GM19328 (cell line): ENCODE data around the gene NXF1.
A peak's percentile ranks its signal among the peaks of the same experiment; 100 is the strongest.
"Not testable (repeated sequence)": the region's sequence is repeated elsewhere in the genome, so short reads cannot be mapped to it uniquely, and the experiment has no call there.

Experiments used
- ATAC-seq: cut with Tn5 transposase; IDR thresholded peaks from one replicate; pipeline ENCODE4 v1.9.1; 2021; ENCODE audit warnings: mild to moderate bottlenecking, moderate library complexity; ENCODE audit not compliant: unreplicated experiment

Gene NXF1

DNA sequence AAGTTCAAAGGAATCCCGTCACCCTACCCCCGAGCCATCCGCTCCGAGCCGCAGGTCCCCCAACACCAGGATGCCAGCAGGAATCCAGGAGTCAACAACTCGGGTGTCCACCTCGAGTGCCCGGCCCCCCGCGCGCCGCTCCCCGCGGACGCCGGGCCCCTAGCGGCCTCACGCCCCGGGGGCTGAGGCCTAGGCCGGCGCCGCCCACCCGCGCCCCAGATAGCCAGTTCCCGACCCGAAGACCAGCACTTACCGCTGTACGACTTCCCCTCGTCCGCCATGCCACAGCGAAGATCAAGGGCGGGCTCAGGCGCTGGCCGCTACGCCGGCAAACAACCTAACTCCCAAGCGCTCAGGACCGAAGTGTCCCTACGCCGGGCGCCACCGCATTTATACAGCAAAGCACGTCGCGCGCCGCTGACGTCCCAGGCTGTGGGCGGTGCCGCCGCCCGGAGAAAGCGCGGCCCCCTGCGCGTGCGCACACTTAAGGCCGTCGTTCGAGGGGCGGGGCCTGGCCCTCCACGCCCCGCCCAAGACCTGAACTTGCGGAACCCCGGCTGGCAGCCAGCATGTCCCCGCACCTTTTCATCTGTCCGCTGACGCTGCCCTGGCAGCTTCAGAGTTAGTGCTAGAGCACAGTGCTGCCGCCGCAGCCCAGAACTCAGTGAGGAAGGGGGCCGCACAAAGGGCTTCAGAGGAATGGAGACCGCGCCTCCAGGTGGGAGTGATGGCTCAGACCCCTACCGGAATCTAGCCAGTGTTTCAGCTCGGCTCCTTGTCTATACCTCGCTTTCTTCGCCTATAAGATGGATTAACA, at the start of gene NXF1:
Gene NXF1 (minus strand): TSS at position 365 of the 817 bp plus-strand sequence. CDS start 84 bp downstream, at position 281.
- ATAC-seq = peak; percentile 80

DNA sequence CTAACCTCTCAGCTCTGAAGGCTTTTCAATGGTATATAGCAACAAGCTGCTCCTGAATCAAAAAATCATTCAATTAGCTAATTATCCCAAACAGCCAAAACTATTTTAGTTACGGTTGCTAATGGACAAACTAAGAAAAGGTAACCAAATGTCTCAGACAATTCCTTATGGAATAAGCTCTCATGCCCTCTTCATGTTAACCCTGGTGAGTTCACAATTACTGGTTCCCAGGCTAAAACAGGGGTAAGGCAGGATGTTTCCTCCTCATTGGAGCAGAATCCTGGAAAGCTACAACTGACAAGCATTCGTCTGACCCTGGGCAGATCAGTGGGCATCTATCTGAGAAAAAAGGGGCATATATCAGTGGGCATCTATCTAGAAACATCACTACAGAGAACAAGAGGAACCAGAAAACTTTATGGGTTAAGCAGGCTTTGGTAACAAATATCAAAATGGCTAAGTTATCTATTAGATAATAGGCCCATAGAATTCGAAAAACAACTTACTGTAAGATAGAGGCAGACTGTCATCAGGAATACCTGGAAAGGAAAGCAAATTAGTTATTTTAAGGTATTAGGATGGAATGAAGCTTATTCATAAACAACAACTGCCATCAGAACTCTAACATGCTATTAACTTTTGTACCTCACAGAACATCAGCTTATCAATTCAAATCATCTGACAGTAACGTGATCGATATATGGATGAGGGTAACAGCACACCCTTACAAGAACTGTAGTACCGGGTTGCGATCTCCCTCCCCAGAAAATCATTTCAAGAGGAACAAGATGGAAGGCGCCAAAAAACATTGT, 49.0 kb upstream of the NXF1 start:
- no peak for ATAC-seq

DNA sequence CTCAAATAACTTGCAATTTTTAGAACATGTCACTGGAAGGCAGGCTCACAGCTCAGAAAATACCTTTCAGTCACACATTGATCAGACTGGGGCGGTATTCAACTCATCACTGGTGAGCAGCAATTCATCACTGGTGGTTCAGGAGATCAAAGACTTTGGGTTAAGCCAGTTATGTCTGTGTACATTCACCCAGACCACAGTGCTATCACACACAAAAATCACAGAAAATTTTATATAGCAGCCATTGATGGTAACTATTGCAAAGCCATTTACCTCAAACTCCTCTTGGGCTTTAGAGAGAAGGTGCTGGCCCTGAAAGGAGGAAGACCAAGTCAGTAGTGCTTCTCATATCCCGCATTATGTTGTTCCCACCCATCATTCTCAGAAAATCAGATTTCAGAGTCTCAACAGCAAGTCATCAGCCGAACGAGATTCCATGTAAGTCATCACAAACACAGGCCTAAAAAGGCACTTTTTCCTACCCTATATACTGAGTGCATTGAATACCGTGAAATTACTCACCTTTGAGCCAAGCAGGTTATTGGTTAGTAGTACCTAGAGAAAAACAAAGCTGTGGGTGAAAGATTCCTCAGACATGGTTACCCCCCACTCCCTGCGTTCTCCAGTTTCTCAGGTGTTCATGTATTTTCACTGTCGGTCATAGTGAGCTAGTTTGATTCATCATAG, 48.2 kb upstream of the NXF1 start:
- no peak for ATAC-seq

DNA sequence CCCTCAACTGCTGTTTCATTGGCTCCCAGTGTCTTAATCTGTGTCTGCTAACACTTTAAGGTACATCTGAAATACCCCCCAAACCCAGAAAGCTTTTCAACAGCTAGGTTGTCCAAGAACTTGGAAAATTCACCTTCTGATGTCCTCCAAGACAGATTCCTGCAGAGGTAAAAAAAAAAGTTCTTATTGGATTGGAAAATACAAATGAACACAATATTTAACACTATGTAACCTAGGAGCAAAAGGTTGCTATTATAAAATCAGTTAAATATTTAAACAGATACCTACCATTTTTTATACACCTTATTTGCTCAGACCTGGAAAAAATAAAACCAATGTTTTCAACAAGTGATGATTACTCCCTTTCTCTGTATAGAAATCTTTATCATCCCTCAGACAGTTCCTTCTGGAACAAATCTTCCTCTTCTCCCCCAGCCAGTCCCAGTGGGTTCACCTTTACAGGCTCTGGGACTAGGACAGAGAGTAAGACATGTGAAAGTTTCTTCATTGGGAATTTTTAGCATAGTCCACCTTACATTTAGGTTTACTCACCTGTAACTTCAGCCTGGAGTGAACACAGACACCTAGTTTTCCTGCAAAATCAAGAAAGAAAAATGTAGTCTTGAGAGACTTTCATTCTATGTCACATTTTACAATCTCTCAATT, 47.4 kb upstream of the NXF1 start:
- ATAC-seq = no peak

DNA sequence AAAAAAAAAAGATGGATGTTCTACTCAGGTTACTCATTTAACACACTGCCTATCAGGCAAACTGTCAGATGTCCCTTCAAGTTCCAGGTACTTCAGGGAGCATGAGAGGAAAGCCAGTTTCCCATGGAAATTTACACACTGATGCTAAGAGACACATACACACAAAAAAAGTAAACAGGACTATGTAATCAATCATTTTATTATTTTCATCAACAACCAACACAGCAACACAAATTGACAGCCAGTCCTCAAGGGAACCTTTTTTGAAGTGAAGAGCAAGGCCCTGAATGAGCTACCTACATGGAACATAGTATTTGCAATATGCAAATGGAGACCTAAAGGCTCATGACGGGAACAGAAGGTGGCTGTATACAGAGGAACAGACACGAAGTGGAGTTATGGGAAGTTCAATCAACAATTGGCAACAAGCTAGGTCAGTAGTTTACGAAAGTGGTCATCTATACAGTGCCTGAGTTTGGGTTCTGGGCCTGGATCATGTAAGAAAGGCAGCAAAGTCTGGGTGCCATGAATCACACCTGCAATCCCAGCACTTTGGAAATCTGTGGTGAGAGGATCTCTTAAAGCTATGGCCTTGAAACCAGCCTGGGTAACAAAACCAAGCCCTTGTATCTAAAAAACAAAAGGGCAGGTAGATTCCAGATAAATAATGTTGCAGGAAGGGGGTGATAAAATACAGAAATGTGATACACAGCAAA, 46.7 kb upstream of the NXF1 start:
- no peak for ATAC-seq

DNA sequence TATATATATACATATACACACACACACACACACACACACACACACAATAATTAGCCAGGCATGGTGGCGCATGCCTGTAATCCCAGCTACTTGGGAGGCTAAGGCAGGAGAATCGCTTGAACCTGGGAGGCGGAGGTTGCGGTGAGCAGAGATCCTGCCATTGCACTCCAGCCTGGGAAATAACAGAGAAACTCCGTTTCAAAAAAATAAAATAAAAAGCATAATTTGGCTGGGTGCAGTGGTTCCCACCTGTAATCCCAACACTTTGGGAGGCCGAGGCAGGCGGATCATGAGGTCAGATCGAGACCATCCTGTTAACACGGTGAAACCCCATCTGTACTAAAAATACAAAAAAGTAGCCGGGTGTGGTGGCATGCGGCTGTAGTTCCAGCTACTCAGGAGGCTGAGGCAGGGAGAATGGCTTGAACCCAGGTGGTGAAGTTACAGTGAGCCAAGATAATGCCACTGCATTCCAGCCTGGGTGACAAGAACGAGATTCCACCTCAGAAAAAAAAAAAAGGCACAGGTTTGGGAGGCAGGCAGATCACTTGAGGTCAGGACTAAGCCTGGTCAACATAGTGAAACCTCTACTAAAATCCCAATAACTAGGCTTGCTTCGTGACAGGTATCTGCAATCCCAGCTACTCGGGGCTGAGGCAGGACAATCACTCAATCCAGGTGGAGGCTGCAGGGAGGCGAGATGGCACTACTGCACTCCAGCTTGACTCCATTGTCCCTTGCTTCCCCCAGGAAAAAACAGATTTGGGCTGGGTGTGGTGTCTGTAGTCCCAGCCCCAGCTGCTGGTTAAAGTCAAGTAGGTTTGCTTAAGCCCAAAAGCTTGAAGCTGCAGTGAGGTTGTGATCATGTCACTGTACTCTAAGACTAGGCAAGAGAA, 45.9 kb upstream of the NXF1 start:
- no peak for ATAC-seq

DNA sequence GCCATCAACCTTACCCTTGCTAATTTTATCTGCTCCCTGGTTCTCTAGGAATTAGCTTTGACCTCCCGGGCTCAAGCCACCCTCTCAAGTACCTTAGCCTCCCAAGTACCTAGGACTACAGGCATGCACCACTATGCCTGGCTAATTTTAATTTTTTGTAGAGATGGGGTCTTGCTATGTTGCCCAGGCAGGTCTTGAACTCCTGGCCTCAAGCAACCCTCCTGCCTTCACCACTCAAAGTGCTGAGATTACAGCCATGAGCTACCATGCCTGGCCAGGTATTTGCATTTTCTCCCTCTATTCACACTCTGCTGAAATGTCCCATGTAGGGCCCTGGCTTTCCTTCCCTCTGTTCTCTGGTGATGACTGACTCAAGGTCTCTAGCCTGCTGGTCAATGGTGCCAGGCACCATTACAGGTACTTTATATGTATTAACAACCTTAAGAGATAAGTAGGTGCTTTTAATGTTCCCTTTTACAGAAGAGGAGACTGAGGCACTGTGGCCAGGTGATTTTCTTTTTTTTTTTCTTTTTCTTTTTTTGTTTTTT, 42.6 kb upstream of the NXF1 start:
- no peak for ATAC-seq

DNA sequence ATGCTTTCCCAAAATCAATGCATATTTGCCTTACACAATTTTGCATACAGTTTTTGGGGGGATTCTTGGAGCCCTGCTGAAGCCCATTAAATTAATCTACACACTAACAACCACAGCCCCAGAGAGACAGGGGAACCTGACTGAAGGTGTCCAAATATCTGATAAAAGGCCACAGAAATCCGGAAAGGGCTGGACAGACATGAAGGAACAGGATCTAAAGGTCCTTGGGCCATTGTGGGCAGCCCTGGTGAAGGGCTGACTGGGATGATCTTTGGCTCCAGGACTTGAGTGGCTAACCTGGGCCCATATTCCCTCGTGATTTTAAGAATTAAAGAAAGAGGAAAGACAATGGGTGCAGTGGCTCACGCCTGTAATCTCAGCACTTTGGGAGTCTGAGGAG, 40.9 kb upstream of the NXF1 start:
- ATAC-seq = no peak

DNA sequence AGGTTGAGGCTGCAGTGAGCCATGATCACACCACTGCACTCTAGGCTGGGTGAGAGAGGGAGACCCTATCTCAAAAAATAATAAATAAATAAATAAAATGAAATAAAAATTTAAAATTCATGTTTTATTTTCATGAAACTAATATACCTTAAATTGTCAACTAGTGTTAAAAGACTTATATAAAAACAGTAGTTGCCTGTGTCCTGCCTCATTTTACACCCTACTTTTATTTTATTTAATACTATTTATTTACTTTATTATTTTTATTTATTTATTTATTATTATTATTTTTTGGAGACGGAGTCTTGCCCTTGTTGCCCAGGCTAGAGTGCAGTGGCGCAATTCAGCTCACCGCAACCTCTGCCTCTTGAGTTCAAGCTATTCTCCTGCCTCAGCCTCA, 38.9 kb upstream of the NXF1 start:
- no peak for ATAC-seq

DNA sequence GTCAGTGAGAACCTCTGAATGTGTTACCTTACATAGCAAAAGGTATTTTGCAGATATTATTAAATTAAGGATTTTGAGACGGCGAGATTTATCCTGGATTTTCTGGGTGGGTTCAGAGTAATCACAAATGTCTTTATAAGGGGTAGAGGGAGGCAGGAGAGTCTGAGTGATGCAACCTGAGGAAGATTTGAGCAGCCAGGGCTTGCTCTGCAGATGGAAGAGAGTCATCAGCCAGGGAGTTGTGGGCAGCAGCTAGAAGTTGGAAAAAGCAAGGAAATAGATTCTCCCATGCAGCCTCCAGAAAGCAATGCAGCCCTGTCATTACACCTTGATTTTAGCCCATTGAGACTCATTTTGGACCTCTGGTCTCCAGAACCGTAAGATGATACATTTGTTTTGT, 38.2 kb upstream of the NXF1 start:
- ATAC-seq = no peak

DNA sequence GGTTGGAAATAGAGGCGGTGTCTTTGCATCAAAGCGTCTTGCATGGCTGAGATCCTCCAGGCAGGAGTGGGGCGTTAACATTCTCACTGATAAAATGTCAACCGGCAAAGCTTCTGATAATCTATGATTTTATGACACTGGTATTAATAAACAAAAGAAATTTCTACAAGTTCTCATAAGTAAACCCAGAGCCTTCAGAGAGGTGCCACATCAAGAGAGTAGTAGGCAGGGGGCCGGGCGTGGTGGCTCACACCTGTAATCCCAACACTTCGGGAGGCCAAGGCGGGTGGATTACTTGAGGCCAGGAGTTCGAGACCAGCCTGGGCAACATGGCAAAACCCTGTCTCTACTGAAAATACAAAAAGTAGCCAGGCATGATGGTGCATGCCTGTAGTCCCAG, 37.7 kb upstream of the NXF1 start:
- ATAC-seq = not testable (repeated sequence)

DNA sequence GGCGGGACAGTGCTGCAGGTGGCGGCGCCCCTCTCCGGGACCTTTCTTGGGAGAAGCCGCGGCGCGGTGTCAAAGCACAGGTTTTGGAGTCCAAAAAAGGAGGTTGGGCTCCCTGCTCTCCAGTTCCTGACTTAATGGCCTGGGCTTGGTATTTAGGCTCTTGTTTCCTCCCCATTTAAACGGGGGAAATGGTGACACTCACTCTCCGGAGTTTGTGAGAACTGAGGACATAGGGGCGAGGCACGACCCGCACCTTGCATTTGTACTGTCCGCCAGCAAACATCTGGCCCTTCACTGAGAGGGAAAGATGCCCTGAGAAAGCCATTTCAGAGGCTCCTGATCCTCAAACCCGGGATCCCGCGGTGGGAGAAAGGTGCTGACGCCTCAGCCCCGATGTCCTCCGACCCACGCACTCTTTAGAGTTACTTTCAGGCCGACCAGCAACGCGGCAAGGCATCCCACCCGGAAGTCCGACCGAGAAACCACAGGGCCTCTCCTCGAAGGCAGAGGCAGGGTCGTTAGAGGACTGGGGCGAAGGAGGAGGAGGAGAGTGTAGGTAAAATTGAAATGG, 37.0 kb upstream of the NXF1 start:
- no peak for ATAC-seq

DNA sequence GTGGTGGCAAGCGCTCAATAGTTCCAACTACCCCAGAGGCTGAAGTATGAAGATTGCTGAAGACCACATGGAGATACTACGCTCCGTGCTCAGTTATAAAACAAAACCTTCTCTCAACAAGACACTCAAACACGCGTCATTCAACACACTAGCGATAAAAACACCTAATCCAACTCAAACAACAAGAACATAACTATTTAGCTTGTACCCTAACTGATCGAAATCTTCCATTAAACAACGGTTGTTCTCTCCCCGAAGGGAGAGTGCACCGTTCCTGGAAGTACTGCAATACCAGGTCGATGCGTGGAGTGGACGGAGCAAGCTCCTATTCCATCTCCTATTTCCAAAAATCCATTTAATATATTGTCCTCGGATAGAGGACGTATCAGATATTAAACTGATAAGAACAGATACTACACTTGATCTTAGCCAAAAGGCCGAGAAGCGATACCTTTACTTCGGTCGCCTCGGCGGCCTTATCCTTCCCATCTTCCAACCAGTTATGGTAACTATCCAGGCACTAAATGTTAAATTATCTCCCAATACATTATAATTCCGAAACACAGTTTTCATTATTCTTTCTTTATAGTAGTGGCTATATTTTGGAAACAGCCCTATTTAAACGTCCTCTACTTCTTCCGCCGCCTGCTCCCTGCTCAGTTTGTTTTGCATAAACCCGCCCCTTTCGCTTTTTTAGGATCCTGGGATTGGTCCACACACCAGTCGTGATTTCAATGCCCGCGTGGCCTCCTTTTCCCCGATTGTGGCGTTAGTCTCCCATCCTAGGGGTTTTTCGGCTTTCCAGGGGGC, 36.3 kb upstream of the NXF1 start:
- ATAC-seq = peak; percentile 60

DNA sequence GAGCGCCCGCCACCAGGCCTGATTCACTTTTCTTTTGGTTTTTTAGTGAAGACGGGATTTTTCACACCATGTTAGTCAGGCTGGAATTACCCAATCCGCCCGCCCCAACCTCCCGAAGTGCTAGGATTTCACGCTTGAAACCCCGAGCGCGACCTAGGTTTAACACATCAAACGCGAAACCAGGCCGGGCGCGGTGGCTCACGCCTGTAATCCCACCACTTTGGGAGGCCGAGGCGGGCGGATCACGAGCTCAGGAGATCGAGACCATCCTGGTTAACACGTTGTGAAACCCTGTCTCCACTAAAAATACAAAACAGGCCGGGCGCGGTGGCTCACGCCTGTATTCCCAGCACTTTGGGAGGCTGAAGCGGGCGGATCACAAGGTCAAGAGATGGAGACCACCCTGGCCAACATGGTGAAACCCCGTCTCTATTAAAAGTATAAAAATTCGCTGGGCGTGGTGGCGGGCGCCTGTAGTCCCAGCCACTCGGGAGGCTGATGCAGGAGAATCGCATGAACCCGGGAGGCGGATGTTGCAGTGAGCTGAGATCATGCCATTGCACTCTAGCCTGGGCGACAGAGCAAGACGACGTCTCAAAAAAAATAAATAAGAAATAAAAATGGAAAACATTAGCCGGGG, 35.6 kb upstream of the NXF1 start:
- not testable (repeated sequence) for ATAC-seq

DNA sequence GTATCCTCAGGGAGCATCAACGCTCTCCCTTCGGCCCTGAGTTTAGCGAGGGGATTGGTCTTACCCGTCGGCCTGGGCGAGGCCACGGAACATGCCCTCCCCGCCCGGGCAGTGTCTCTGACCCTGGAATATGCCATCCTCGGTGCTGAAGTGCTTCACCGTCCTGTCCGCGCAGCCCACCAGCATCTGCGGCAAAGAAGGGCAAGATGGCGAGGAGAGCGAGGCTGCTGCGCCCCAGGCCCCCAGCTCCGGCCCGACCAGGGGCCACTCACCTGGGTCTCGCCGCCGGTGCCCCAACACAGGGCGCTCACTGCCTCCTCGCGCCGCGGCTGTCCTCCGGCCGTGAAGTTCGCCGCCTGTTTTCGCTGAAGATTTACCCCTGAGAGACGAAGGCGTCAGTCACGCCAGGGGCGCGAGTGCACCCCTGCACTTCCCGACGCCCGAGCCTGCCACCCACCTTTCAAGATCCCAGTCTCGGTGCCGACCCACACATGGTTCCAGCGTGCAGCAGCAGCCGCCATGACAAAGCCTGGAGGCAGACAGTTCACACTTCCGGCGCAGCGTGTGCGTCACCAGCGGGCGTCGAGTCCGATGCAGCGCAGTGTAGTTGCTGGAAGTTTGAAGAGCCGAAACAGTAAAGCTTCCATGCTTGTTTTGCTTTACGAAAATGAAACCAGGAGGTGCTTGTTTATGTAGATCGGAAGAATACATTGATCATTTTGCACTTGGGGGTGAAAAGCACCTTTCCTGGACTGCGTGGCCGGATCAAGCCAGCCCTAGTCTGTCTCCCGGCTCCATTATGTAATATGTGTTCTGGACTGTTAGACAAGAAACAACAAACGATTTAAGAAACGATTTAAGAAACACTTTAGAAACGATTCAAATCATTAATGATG, 34.1 kb upstream of the NXF1 start, which contains the start of gene WDR74:
Gene WDR74 (minus strand): TSS at position 541 of the 896 bp plus-strand sequence. CDS start 20 bp downstream, at position 521.
- ATAC-seq = peak; percentile 42

DNA sequence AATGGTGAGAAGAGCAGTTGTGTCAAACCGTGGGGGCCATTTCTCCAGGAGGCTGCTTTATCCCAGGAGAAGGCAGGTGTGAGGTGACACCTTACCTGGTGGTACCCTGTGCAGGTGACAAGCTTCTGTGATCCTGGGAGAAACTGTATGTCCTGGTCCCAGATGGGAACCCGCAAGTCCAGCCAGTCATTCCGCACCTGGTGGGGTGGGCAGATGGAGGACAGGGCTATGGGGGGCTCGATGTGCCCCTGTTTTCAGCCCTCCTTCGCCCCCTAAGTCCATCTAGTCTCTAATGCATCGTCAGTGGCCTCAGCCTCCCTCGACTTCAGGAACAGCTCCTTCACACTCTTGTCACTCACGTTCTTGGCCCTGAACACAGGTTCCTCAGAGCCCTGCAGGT, 30.1 kb upstream of the NXF1 start:
- ATAC-seq = no peak
